Panc1 (cell line): ENCODE results near the gene CHST9.

ENCODE experiments used
- CTCF ChIP-seq: fragments of 450-650 bp; IDR thresholded peaks from 2 replicates; pipeline ENCODE4 v1.5.1; 2017; ENCODE audit warnings: mild to moderate bottlenecking
- POLR2AphosphoS5 ChIP-seq: IDR thresholded peaks from 2 replicates; pipeline ENCODE4 v1.6.1; 2012; ENCODE audit warnings: mild to moderate bottlenecking, low read depth, low read length, moderate library complexity
- REST ChIP-seq, 2 experiments: IDR thresholded peaks; 2 replicates each; pipeline ENCODE4 v1.6.1; 2011 to 2012; ENCODE audit warnings: low read depth in 2 of 2, control low read depth in 1 of 2, low read length in 1 of 2, mild to moderate bottlenecking in 1 of 2, moderate library complexity in 1 of 2; ENCODE audit not compliant: insufficient read depth in 1 of 2
- SIN3A ChIP-seq: IDR thresholded peaks from 2 replicates; pipeline ENCODE4 v1.6.1; 2012; ENCODE audit warnings: low read depth, mild to moderate bottlenecking, low read length, moderate library complexity, borderline replicate concordance; ENCODE audit not compliant: insufficient read depth
- TCF7L2 ChIP-seq: IDR thresholded peaks from 2 replicates; pipeline ENCODE4 v1.6.1; 2011; ENCODE audit warnings: mild to moderate bottlenecking, low read depth, low read length, inconsistent platforms

- no peak for TF ChIP-seq CTCF
- no peak for TF ChIP-seq POLR2AphosphoS5
- no peak for TF ChIP-seq REST (IDR thresholded peaks at IDR 0.05; ENCODE audit: insufficient read depth in 1 of 2, low read depth in 2 of 2, low read length in 1 of 2)
- TF ChIP-seq SIN3A: no peak
- TF ChIP-seq TCF7L2: no peak
These were observed 223.3 kb downstream of the CHST9 start for GRCh38 chr18:26961839-26962238.
